HG03571 (cell line): ENCODE results near the gene NPHP3.
"Not testable (repeated sequence)": the region's sequence is repeated elsewhere in the genome, so short reads cannot be mapped to it uniquely, and the experiment has no call there.

Experiments
- ATAC-seq: cut with Tn5 transposase; IDR thresholded peaks from one replicate; pipeline ENCODE4 v1.9.1; 2021; ENCODE audit not compliant: unreplicated experiment

NPHP3 gene

DNA sequence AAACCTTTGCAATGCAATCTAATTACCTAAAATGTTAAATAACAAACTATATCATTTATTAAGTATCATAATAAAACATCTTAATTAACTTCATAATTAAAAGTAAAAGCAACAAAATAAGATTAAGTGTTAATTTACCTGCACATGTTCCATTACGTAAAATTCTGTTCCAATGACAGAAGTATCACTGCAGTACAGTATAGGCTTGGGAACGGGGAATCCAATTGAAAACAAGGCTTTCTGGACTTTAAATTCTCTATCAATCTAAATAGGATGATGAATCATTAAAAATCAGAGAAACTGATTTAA lies 79.7 kb downstream of the NPHP3 start:
- ATAC-seq, result no peak

DNA sequence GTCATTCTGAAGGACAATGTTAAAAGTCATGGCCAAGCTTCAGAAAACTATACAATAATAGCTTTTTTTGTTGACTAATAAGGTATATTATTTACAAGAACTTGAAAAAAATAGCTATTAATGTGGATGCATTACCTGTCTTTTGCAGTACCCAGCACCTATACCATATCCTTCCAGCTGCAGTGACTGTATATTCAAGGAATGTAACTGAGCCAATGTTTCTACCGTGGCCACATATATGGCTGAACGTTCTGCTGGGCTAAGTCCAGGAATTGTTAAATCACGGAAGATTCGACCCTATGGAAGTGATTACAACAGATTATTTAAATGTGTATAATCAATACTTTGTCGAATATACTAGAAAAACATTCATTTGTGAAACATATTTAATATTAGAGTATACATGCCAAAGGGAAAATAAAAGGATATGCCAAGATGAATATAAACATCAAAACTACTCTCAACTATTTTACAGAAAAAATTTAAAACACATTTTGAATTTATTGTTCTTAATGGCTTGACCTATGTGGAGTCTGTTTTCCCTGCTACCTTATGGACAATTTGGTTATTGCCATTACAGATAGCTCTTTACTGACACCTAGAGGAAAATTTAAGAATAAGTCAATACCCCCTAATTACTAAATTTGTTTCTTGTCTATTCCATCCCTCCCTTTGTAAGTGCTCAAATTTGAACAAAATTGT lies 80.2 kb downstream of the NPHP3 start:
- no peak for ATAC-seq

DNA sequence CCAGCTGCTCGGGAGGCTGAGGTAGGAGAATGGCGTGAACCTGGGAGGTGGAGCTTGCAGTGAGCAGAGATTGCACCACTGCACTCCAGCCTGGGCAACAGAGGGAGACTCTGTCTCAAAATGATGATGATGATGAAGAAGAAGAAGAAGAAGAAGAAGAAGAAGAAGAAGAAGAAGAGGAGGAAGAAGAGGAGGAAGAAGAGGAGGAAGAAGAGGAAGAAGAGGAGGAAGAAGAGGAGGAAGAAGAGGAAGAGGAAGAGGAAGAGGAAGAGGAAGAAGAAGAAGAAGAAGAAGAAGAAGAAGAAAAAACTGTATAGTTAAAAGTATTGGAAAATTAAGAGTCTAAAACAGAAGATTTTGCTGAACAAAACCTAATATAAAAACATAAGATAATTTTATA lies 80.8 kb downstream of the NPHP3 start:
- not testable (repeated sequence) for ATAC-seq

DNA sequence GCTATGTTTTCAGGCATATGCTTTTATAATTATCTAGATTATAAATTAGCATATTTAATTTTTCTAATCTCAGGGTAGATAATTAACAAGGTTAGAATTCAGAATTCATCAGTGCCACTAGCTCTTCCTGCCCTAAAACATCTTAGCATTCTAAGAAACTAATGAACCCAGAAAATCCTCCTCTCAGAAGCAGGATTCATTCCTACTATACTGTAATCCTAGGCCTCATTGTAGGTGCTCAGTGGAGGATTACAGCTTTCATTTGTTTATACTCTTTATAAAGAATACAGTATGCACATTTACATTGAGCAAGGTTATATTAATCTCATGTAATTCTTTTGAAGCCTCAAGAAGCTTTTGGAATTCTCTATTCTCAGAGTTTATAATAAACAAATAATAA lies 83.5 kb downstream of the NPHP3 start:
- ATAC-seq, result no peak

DNA sequence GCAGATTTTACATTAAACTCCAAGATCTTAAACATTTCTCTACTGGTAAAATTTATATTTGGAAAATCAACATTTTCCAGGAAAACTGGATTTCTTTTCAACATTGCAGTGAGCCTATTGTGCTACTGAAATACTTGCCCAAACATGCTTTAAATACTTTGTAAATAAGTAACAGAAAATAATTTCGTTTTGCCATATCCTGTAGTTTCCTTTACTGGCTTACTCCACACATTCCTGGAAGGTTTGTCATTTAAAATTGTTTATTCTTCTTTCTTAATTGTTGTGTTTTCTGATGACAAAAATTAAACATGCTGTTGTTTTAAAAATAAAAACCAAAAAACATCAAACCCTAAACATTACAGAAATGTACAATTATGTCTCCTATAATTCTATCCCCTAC lies 84.6 kb downstream of the NPHP3 start:
- ATAC-seq, result no peak

DNA sequence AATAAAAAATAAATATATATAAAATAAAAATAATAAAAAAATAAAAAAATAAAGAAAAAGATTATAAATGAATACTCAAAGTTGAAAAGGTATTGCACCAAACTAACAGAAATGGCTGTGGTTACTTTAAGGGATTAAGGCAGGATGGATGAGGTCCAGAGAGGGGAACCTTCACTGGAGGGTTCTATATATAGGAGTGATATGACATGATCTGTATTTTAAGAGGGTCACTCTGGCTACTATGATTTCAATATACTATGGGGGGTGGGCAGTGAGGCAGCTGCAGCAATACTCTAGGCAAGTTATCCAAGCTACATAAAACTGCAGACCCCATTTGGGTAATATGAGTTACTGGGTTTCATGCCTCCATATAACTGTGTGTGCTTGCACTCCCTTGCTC lies 87.2 kb downstream of the NPHP3 start:
- ATAC-seq, result no peak
